Activated naive CD4-positive, alpha-beta T cell treated with anti-CD3 and anti-CD28 coated beads, Interleukin-2, amount 10 ng/mL, durations not matched to agents 7 days and 5 days (primary cell): ENCODE measurements around the gene NLGN4X.

Experiments
- CTCF ChIA-PET: fragments of 350-600 bp; sonication (Branson Sonifier 250); formaldehyde crosslinking; loops from one replicate; lab custom pipeline; 2021; ENCODE audit warnings: antibody characterized with exemption; lab: Charles Lee
- DNase-seq: peaks from one replicate; pipeline ENCODE4 v3.0.0-alpha.2; 2020
- H3K27ac Mint-ChIP-seq: one replicate; pipeline ENCODE4 v1.8.0; 2021; ENCODE audit warnings: mild to moderate bottlenecking, moderate library complexity, mixed read lengths
- H3K27me3 Mint-ChIP-seq: one replicate; pipeline ENCODE4 v1.8.0; 2021; ENCODE audit warnings: mild to moderate bottlenecking, mixed read lengths
- H3K36me3 Mint-ChIP-seq: one replicate; pipeline ENCODE4 v1.8.0; 2021; ENCODE audit warnings: mixed read lengths
- H3K4me1 Mint-ChIP-seq: one replicate; pipeline ENCODE4 v1.8.0; 2021; ENCODE audit warnings: mixed read lengths
- H3K4me3 Mint-ChIP-seq: one replicate; pipeline ENCODE4 v1.8.0; 2021; ENCODE audit warnings: mild to moderate bottlenecking, moderate library complexity, mixed read lengths
- H3K9me3 Mint-ChIP-seq: one replicate; pipeline ENCODE4 v1.8.0; 2021; ENCODE audit warnings: mixed read lengths

NLGN4X gene

DNA sequence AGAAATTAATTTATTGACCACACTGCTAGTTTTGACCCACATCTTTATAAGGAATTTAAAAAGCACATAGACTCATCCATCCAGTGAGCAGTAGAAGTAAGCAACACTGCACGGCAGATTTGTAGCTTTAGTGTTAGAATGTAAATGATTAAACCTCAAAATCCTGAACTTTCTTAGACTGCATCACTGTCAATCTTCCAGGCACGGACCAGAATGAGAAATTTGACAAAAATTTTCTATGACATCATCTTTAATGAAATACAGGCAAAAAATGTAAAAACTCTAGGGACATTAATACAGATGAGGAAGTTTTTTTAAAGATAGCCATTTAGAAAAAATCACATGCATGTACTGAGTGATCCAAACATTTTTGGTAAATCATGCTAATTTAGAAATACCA is 29.2 kb downstream of the NLGN4X start:
- no peak overlapping the region for H3K27ac Mint-ChIP-seq
- no peaks in the 10 kb centered on the region for H3K4me1 Mint-ChIP-seq
- H3K27me3 Mint-ChIP-seq: no peaks in the 10 kb centered on the region
- DNase-seq: no peak
- CTCF ChIA-PET: no interaction called here
- no peak overlapping the region for H3K4me3 Mint-ChIP-seq
- H3K9me3 Mint-ChIP-seq: no peaks in the 10 kb centered on the region
- H3K36me3 Mint-ChIP-seq: no peaks in the 10 kb centered on the region

- Mint-ChIP-seq H3K36me3 (no peaks in the 10 kb centered on the region), H3K27me3 (no peaks in the 10 kb centered on the region), H3K4me1 (no peaks in the 10 kb centered on the region), H3K9me3 (no peaks in the 10 kb centered on the region), H3K4me3 (no peak overlapping the region), H3K27ac (no peak overlapping the region)
- CTCF ChIA-PET: no interaction called here
- no peak for DNase-seq
These were observed 41.4 kb downstream of the NLGN4X start for GRCh38 chrX:6187256-6187655.

GRCh38 chrX:6184900-6185515 is 43.7 kb downstream of the NLGN4X start:
- no peaks in the 10 kb centered on the region for H3K36me3 Mint-ChIP-seq
- CTCF ChIA-PET: no interaction called here
- no peaks in the 10 kb centered on the region for H3K27me3 Mint-ChIP-seq
- H3K4me3 Mint-ChIP-seq: no peak overlapping the region
- no peak overlapping the region for H3K27ac Mint-ChIP-seq
- no peaks in the 10 kb centered on the region for H3K9me3 Mint-ChIP-seq
- no peak for DNase-seq
- no peaks in the 10 kb centered on the region for H3K4me1 Mint-ChIP-seq

DNA sequence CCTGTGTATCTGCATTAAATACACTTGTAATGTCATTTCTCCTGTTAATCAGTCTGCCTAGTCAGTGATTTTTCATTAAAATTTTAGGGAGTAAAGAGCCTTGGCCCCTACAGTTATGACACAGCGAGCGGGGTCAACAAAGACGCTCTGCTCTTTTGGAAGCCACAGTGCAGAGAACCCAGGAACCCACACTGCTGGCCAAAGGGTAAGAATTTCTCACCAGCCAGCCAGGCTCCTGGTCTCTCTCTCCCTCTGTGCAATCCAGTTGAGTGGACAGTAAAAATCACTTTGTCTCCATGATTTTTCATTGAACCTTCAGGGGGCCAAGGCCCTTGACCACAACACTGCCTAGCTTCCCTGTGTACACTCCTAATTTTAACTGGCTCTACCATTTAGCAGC is 52.8 kb downstream of the NLGN4X start:
- no peak for DNase-seq
- Mint-ChIP-seq H3K4me1 (no peaks in the 10 kb centered on the region), H3K36me3 (no peaks in the 10 kb centered on the region), H3K27ac (no peak overlapping the region), H3K4me3 (no peak overlapping the region), H3K9me3 (peaks cover 1% of the 10 kb centered on the region), H3K27me3 (no peaks in the 10 kb centered on the region)
- CTCF ChIA-PET: no interaction called here

DNA sequence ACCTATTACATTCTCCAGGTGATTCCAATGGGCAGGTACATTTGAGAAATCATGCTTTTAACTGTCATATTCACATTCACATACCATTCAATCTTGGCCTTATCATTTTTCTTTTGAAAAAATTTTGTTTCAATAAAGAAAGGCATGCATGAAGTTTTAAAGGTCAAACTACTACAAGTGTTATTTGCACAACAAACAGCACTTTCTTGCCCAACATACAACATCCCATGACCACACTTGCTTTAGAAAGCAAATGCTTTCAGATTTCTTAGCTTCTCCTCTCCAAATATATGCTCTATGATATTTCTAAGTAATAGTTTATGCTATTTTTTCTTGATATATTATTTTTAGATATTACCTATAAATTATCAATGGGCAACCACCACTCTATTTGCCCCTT is 58.2 kb downstream of the NLGN4X start:
- H3K36me3 Mint-ChIP-seq: no peaks in the 10 kb centered on the region
- H3K4me1 Mint-ChIP-seq: no peaks in the 10 kb centered on the region
- H3K9me3 Mint-ChIP-seq: peaks cover 1% of the 10 kb centered on the region
- H3K4me3 Mint-ChIP-seq: no peak overlapping the region
- DNase-seq: no peak
- H3K27ac Mint-ChIP-seq: no peak overlapping the region
- CTCF ChIA-PET: no interaction called here
- no peaks in the 10 kb centered on the region for H3K27me3 Mint-ChIP-seq

- no peak overlapping the region for H3K4me3 Mint-ChIP-seq
- no peaks in the 10 kb centered on the region for H3K4me1 Mint-ChIP-seq
- CTCF ChIA-PET: no interaction called here
- no peak for DNase-seq
- no peaks in the 10 kb centered on the region for H3K27me3 Mint-ChIP-seq
- H3K27ac Mint-ChIP-seq: no peak overlapping the region
- peaks cover 1% of the 10 kb centered on the region for H3K9me3 Mint-ChIP-seq
- no peaks in the 10 kb centered on the region for H3K36me3 Mint-ChIP-seq
These were observed 59.3 kb downstream of the NLGN4X start for GRCh38 chrX:6169407-6169806.

- Mint-ChIP-seq H3K9me3 (no peaks in the 10 kb centered on the region), H3K27ac (no peak overlapping the region), H3K27me3 (no peaks in the 10 kb centered on the region), H3K4me3 (no peak overlapping the region), H3K36me3 (no peaks in the 10 kb centered on the region), H3K4me1 (no peaks in the 10 kb centered on the region)
- CTCF ChIA-PET: no interaction called here
- no peak for DNase-seq
These were observed 64.9 kb downstream of the NLGN4X start for GRCh38 chrX:6163721-6164120.

- H3K36me3 Mint-ChIP-seq: no peaks in the 10 kb centered on the region
- DNase-seq: no peak
- H3K4me3 Mint-ChIP-seq: no peak overlapping the region
- H3K9me3 Mint-ChIP-seq: no peaks in the 10 kb centered on the region
- CTCF ChIA-PET: no interaction called here
- no peaks in the 10 kb centered on the region for H3K27me3 Mint-ChIP-seq
- no peaks in the 10 kb centered on the region for H3K4me1 Mint-ChIP-seq
- no peak overlapping the region for H3K27ac Mint-ChIP-seq
These were observed 69.2 kb downstream of the NLGN4X start for GRCh38 chrX:6159468-6159867.

GRCh38 chrX:6151971-6152370 is 76.7 kb downstream of the NLGN4X start:
- peaks cover 2% of the 10 kb centered on the region for H3K9me3 Mint-ChIP-seq

DNA sequence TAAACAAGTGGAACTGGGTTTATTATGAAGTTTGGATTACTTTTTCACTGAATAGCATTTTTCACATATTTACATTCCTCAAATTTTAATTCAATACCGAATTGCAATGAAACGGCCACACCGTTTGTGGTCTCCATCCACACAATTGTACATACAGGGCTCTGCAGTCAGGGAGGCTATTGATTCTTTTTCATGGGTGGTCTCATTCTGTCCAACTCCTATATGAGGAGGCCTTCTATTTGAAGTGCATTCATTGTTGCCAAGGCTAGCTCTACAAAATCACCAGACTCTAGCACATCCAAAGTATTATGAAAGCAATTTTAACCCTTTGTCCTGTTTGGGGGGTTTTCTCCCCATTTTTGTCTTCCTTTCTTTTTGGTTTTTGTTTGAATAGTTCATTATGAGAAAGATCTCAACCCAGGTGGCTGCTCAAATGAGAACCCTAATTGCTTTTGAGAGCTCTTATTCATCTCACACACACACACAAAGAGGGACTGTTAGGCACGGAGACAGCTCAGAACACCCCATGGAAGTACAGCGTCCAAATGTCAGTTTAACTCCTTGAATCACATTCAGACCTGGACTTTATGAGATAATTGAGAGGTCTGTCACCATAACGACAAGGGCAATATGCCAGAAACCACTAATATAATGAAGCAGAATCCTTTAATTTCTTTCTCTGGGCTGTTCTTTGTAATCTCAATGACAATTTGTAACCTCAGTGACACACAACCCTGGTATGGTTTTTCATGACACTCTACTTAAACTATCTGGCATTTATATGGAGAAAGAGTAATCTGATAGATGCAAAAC is 79.4 kb downstream of the NLGN4X start:
- Mint-ChIP-seq H3K27me3 (no peaks in the 10 kb centered on the region), H3K9me3 (peaks cover 2% of the 10 kb centered on the region), H3K4me1 (no peaks in the 10 kb centered on the region), H3K4me3 (no peak overlapping the region), H3K27ac (no peak overlapping the region), H3K36me3 (no peaks in the 10 kb centered on the region)
- no peak for DNase-seq
- CTCF ChIA-PET: no interaction called here

More at GRCh38 chrX:6151971-6152370, 76.7 kb downstream of the NLGN4X start:
- no peak for DNase-seq
- CTCF ChIA-PET: no interaction called here
- Mint-ChIP-seq H3K27ac (no peak overlapping the region), H3K27me3 (no peaks in the 10 kb centered on the region), H3K36me3 (no peaks in the 10 kb centered on the region), H3K4me1 (no peaks in the 10 kb centered on the region), H3K4me3 (no peak overlapping the region)

GRCh38 chrX:6134255-6134654 is 94.4 kb downstream of the NLGN4X start:
- Mint-ChIP-seq H3K36me3 (no peaks in the 10 kb centered on the region), H3K9me3 (no peaks in the 10 kb centered on the region), H3K27me3 (no peaks in the 10 kb centered on the region), H3K4me3 (no peak overlapping the region), H3K27ac (no peak overlapping the region), H3K4me1 (no peaks in the 10 kb centered on the region)
- CTCF ChIA-PET: no interaction called here
- DNase-seq: no peak

DNA sequence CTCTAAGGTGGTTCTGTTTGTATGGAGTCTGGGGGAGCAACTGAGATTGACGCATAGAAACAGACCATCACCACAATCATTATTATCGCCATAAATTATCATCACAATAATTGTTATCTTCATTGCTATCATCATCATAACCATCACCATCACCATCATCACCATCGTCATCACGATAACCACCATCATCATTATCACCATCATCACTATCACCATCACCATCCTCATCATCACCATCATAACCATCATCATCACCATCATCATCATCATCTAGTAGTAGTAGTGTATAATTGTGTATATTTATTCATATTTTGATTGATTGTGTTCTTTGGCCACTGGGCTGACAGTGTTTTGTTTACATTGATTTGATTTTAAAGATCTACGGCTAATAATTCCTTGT is 95.7 kb downstream of the NLGN4X start:
- Mint-ChIP-seq H3K4me1 (no peaks in the 10 kb centered on the region), H3K36me3 (no peaks in the 10 kb centered on the region), H3K9me3 (no peaks in the 10 kb centered on the region), H3K4me3 (no peak overlapping the region), H3K27me3 (no peaks in the 10 kb centered on the region), H3K27ac (no peak overlapping the region)
- CTCF ChIA-PET: no interaction called here
- no peak for DNase-seq

DNA sequence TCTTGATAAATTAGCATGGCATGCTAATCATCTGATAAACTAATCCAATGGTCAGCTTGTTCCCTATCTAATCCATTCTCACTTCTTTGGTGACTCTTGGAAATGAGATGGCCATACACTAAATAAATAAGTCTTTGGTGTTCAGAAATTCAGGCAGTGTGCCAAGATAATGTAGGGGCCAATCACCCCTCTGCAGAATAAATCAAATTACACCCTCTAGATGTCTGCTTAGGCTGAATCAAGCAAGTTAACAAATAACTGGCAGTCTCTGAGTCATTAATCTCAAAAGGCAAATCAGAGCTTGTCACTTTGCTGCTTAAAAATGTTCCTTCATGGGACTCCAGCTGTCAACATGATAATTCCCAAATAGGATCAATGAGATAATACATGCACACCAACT is 97.4 kb downstream of the NLGN4X start:
- no peaks in the 10 kb centered on the region for H3K9me3 Mint-ChIP-seq
- H3K36me3 Mint-ChIP-seq: no peaks in the 10 kb centered on the region
- H3K4me3 Mint-ChIP-seq: no peak overlapping the region
- H3K27me3 Mint-ChIP-seq: no peaks in the 10 kb centered on the region
- H3K4me1 Mint-ChIP-seq: no peaks in the 10 kb centered on the region
- no peak for DNase-seq
- CTCF ChIA-PET: no interaction called here
- H3K27ac Mint-ChIP-seq: no peak overlapping the region

DNA sequence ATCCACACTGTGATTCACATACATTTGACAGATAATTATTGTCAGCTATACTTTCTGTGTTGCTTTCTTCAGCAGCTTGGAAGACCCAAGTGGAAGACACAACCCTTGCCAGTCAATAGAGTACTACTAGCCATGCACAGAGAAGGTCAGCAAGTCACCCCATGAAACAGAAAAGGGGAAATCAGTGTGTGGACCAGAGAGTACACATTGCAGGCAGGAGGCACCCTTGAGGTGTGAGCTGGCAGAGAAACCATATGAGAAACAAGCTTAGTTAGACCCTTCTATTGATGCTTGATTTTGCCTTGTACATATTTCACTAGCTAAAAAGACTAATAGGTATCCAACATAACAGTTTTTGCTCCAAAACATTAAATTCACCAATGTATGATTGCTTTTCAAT is 99.5 kb downstream of the NLGN4X start:
- Mint-ChIP-seq H3K36me3 (no peaks in the 10 kb centered on the region), H3K27ac (no peak overlapping the region)

GRCh38 chrX:6120329-6120728 is 108.3 kb downstream of the NLGN4X start:
- Mint-ChIP-seq H3K4me1 (no peaks in the 10 kb centered on the region), H3K27ac (no peak overlapping the region)

More for the DNA sequence above, 99.5 kb downstream of the NLGN4X start:
- DNase-seq: no peak
- no peak overlapping the region for H3K4me3 Mint-ChIP-seq
- CTCF ChIA-PET: no interaction called here
- no peaks in the 10 kb centered on the region for H3K4me1 Mint-ChIP-seq
- H3K27me3 Mint-ChIP-seq: no peaks in the 10 kb centered on the region
- H3K9me3 Mint-ChIP-seq: no peaks in the 10 kb centered on the region

More at GRCh38 chrX:6120329-6120728, 108.3 kb downstream of the NLGN4X start:
- CTCF ChIA-PET: no interaction called here
- no peak for DNase-seq
- Mint-ChIP-seq H3K27me3 (no peaks in the 10 kb centered on the region), H3K4me3 (no peak overlapping the region), H3K36me3 (no peaks in the 10 kb centered on the region), H3K9me3 (peaks cover 4% of the 10 kb centered on the region)
